Panc1 (cell line): ENCODE results near the gene CYCS. TPM values are rescaled to one million over a fixed set of nuclear protein-coding genes. Genes with fewer than 3 reads are reported as not detected.

Experiments
- ATAC-seq: fragments of 200-7000 bp; cut with Tn5 transposase; 2 replicates; pipeline ENCODE4 v1.9.1; 2020; ENCODE audit warnings: mild to moderate bottlenecking, moderate library complexity
- BruUV-seq: library from RNA; stranded (reverse); fragments of 400-500 nt; replicated peaks from 2 replicates; lab custom pipeline; 2021; lab: Mats Ljungman, UMichigan
- CTCF ChIA-PET: fragments of 300-600 bp; sonication (Branson Sonifier 250); formaldehyde crosslinking; loops from one replicate; lab custom pipeline; 2022; ENCODE audit warnings: antibody characterized with exemption; lab: Charles Lee
- POLR2A ChIA-PET: fragments of 300-600 bp; sonication (Branson Sonifier 250); formaldehyde crosslinking; loops from one replicate; lab custom pipeline; 2022; ENCODE audit warnings: antibody characterized with exemption; lab: Charles Lee
- DNase-seq: peaks from one replicate; pipeline ENCODE4 v3.0.0-alpha.2; 2010; ENCODE audit warnings: low read depth, low spot score
- H3K27ac ChIP-seq: 2 replicates; pipeline ENCODE4 v1.5.1; 2011; ENCODE audit warnings: mild to moderate bottlenecking, low read length, inconsistent platforms
- H3K27me3 ChIP-seq: fragments of 200-500 bp; sonication (Bioruptor generic); 2 replicates; pipeline ENCODE4 v1.6.0; 2014; ENCODE audit warnings: low read length, inconsistent platforms; ENCODE audit not compliant: control insufficient read depth, insufficient read depth
- H3K36me3 ChIP-seq: fragments of 200-500 bp; sonication (Bioruptor generic); 2 replicates; pipeline ENCODE4 v1.5.1; 2014; ENCODE audit warnings: inconsistent platforms, mild to moderate bottlenecking, low read length, moderate library complexity; ENCODE audit not compliant: control insufficient read depth, insufficient read depth
- H3K4me1 ChIP-seq: 2 replicates; pipeline ENCODE4 v1.5.1; 2011; ENCODE audit warnings: inconsistent platforms, mild to moderate bottlenecking, low read length, moderate library complexity; ENCODE audit not compliant: control insufficient read depth, insufficient read depth
- H3K4me3 ChIP-seq, 2 experiments: 2 replicates each; pipeline ENCODE4 v1.5.1; 2011 to 2012; ENCODE audit warnings: low read depth in 2 of 2, low read length in 2 of 2, mild to moderate bottlenecking in 2 of 2, inconsistent platforms in 1 of 2, moderate library complexity in 1 of 2
- H3K9me3 ChIP-seq: fragments of 200-500 bp; sonication (Bioruptor generic); 2 replicates; pipeline ENCODE4 v1.5.1; 2014; ENCODE audit warnings: low read depth, mild to moderate bottlenecking, inconsistent platforms, low read length, moderate library complexity; ENCODE audit not compliant: control insufficient read depth, insufficient read depth
- CTCF ChIP-seq: fragments of 450-650 bp; IDR thresholded peaks from 2 replicates; pipeline ENCODE4 v1.5.1; 2017; ENCODE audit warnings: mild to moderate bottlenecking
- POLR2AphosphoS5 ChIP-seq: IDR thresholded peaks from 2 replicates; pipeline ENCODE4 v1.6.1; 2012; ENCODE audit warnings: mild to moderate bottlenecking, low read depth, low read length, moderate library complexity
- REST ChIP-seq, 2 experiments: IDR thresholded peaks; 2 replicates each; pipeline ENCODE4 v1.6.1; 2011 to 2012; ENCODE audit warnings: low read depth in 2 of 2, control low read depth in 1 of 2, low read length in 1 of 2, mild to moderate bottlenecking in 1 of 2, moderate library complexity in 1 of 2; ENCODE audit not compliant: insufficient read depth in 1 of 2
- SIN3A ChIP-seq: IDR thresholded peaks from 2 replicates; pipeline ENCODE4 v1.6.1; 2012; ENCODE audit warnings: low read depth, mild to moderate bottlenecking, low read length, moderate library complexity, borderline replicate concordance; ENCODE audit not compliant: insufficient read depth
- TCF7L2 ChIP-seq: IDR thresholded peaks from 2 replicates; pipeline ENCODE4 v1.6.1; 2011; ENCODE audit warnings: mild to moderate bottlenecking, low read depth, low read length, inconsistent platforms
- in situ Hi-C: cut with HindIII; loops from 2 replicates; pipeline ENCODE4 v1.10.0; 2016; ENCODE audit warnings: low sequenced_read_pairs, low pct_unique_long_range_greater_than_20kb
- intact Hi-C: fragments of 100-400 bp; cut with micrococcal nuclease; formaldehyde crosslinking; loops from one replicate; pipeline ENCODE4 v1.10.0; 2022; ENCODE audit not compliant: unreplicated experiment
- total RNA-seq: library from RNA; stranded (reverse); gene quantifications from one replicate; pipeline ENCODE4 v1.2.1, GENCODE V29; 2021; ENCODE audit not compliant: unreplicated experiment

The CYCS gene
- total RNA-seq, 1 experiment from 2014 or later: 245 TPM

- BruUV-seq: no TSS peak
- ATAC-seq (no peak), DNase-seq (no peak)
- TF ChIP-seq TCF7L2 (no peak), POLR2AphosphoS5 (no peak), REST (IDR thresholded peaks at IDR 0.05; ENCODE audit: insufficient read depth in 1 of 2, low read depth in 2 of 2, low read length in 1 of 2) (no peak), CTCF (no peak), SIN3A (no peak)
- CTCF ChIA-PET: no interaction called here
- H3K9me3 ChIP-seq: no peaks in the 10 kb centered on the region
- H3K27me3 ChIP-seq: no peaks in the 10 kb centered on the region
- no peak overlapping the region for H3K27ac ChIP-seq
- no peak overlapping the region for H3K4me3 ChIP-seq
- POLR2A ChIA-PET: no interaction called here
- H3K4me1 ChIP-seq: no peaks in the 10 kb centered on the region
- intact Hi-C loops: no loop called here
- in situ Hi-C loops: no loop called here
- no peaks in the 10 kb centered on the region for H3K36me3 ChIP-seq
These were observed 44.6 kb upstream of the CYCS start for GRCh38 chr7:25169683-25170082.

GRCh38 chr7:25168145-25168544, 43.1 kb upstream of the CYCS start:
- no peak overlapping the region for H3K4me3 ChIP-seq
- POLR2A ChIA-PET: no interaction called here
- no peak for ATAC-seq
- in situ Hi-C loops (no loop called here), intact Hi-C loops (no loop called here)
- TF ChIP-seq CTCF: no peak
- TF ChIP-seq POLR2AphosphoS5: no peak
- no peak for TF ChIP-seq TCF7L2
- no peak for TF ChIP-seq SIN3A
- TF ChIP-seq REST (IDR thresholded peaks at IDR 0.05; ENCODE audit: insufficient read depth in 1 of 2, low read depth in 2 of 2, low read length in 1 of 2): no peak
- H3K36me3 ChIP-seq: no peaks in the 10 kb centered on the region
- CTCF ChIA-PET: no interaction called here
- DNase-seq: no peak
- no peaks in the 10 kb centered on the region for H3K4me1 ChIP-seq
- no peaks in the 10 kb centered on the region for H3K9me3 ChIP-seq
- no TSS peak for BruUV-seq
- H3K27ac ChIP-seq: no peak overlapping the region
- no peaks in the 10 kb centered on the region for H3K27me3 ChIP-seq
